GM19099 (cell line): ENCODE data around the gene PDE12.

ENCODE experiments used
- POLR2A ChIP-seq: IDR thresholded peaks from 3 replicates; pipeline ENCODE4 v1.6.1; 2011; ENCODE audit warnings: low read depth; ENCODE audit not compliant: insufficient read length; ENCODE audit errors: extremely low read depth

PDE12 gene

DNA sequence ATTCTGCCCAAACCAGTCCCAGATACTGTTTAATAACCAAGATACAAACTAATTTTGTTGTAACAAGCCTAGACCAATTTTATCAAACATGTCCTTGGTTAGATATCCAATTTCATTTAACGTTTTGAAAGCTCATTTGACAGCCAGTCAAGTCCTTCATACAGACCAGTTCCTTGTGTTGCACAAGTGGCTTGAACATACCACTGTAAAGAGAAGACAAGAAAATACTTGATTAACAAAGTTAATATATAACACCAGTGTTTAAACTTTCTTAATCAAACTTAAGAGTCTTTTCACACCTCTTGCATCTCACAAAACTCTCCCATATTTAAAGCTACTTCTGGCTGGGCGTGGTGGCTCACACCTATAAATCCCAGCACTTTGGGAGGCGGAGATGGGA is 16.0 kb downstream of the PDE12 start:
- TF ChIP-seq POLR2A, result no peak

DNA sequence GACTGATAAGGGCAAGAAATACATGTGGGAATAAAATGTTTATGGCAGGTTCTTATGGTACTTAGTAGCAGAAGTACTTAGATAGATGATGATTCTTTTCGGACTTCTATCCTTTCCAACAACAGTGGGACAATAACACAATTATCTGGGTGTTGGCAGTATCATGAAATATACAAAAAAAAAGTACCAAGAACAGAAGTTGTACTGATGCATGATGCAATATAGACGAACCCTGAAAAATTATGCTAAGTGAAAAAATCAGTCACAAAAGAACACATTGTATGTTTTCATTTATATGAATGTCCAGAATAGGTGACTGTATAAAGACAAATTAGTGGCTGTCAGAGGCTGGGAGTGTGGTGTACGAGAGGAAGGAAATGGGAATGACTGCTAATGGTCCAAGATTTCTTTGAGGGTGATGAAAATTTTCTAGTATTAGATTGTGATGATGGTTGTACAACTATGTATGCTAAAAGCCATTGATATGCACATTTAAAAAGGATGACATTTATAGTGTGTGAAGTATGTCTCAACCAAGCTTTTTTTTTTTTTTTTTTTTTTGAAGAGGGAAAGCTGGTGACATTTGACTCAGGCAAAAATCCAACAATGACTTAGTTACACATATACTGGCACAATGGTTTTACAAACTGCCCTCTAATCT is 20.0 kb downstream of the PDE12 start:
- no peak for TF ChIP-seq POLR2A

DNA sequence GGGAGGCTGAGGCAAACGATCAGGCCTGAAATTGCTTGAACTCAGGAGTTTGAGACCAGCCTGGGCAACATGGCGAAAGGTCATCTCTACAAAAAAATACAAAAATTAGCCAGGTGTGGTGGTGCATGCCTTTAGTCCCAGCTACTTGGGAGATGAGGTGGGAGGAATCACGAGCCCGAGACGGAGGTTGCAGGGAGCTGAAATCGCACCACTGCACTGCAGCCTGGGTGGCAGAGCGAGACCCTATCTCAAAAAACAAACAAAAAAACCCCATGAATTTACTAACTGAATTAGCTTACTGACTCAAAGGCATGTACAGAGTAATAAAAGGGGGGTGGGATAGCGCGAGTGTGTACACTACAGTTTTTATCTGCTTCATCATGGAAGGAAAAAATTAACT is 21.7 kb downstream of the PDE12 start:
- TF ChIP-seq POLR2A, result no peak

DNA sequence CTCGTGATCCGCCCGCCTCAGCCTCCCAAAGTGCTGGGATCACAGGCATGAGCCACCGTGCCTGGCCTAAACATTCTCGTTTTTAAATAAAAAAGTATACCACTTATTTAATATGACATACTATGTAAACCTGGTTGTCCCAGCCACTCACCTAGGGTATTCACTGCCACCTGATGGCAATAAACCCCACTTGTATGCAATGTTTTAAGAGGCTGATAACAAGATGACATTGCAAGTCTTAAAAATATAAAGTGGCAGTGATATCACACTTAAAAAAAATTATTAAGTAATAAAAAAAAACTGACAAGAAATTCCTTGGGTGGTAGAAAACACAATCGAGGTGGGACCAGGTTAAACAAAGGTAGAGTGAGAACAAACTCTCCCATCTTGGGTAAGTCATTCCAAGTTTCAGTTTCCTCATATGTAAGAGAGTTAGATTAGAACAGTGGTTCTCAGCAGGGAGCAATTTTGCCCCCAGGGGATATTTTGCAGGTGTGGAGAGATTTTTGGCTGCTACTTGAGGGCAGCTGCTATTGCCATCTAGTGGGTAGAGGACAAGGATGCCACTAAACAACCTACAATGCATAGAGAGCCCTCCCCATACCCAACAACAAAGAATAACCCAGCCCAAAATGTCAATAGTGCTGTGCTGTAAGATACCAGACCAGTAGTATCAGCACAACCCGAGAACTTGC is 26.5 kb downstream of the PDE12 start:
- TF ChIP-seq POLR2A, result no peak

DNA sequence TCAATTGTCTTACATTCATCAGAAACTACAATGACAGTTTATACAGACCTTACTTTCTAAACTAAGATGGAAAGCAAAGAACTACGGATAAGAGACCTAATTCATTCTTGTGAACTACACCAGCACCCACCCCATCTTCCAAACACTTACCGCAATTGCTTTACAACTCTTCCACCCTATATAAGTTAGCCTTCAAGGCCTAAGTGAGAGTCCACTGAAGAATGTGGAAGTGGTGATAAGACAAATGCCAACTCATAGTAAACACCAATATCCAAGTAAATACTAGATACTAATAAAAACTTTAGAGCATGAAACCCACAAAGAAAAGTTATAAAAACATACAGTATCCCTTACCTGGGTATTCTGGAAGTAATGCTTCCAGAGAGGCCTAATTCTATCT is 27.5 kb downstream of the PDE12 start:
- no peak for TF ChIP-seq POLR2A

DNA sequence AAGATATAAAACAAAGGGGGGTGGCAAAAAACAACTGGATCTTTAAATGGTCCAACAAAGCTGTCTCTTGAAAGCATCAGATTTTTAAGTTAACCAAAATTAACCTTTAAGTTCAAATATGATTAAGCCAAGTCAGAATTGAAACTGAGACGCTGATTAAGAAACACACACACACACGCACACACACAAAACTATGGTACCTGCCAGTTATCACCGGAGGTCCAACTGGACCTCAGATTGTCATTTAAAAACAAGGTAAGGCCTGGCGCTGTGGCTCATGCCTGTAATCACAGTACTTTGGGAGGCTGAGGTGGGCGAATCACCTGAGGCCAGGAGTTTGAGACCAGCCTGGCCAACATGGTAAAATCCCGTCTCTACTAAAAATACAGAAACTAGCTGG is 30.7 kb downstream of the PDE12 start:
- no peak for TF ChIP-seq POLR2A

DNA sequence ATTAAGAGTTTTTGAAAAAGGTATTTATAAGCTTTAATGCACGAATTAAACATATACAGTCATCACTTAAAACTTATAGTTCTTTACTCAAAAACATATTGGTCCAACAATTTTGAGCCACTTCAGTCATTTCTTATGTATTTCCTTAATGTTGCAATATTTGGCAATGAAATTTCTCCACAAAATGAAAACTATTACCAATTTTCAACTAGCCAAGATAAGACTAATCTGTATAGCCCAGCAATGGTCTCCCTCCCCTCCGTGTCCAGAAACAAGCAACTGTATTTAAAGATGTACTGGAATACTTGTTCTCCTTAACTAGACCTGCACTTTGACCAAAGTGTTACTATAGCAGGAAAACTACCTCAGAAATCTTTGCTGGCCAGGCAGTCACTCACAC is 31.8 kb downstream of the PDE12 start:
- TF ChIP-seq POLR2A, result no peak

DNA sequence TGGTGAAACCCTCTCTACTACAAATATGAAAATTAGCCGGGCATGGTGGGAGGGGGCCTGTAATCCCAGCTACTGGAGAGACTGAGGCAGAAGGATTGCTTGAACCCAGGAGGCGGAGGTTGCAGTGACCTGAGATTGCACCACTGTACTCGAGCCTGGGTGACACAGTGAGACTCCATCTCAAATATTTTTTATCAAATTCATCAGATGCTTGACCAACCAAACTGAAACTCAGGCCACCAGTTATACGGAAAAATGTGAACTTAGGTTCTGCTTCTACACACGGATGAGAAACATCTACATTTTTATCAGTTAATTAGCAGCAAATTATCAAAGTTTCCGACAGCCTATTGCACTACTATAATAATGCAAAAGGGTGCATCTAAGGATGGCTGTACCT is 36.2 kb downstream of the PDE12 start:
- TF ChIP-seq POLR2A, result no peak

DNA sequence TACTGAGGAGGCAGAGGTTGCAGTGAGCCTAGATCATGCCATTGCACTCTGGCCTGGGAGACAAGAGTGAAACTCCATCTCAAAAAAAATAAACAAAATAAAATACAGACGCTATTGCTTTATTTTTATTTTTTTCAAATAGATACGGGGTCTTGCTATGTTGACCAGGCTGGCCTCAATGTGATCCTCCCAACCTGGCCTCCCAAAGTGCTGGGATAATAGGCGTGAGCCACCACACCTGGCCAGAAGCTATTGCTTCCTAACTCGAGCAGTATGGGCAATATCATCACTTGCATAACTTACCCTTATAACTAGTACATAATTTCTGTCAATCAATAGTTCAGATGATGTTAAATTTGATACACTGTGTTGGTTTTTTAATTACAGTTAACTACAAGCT is 38.1 kb downstream of the PDE12 start:
- no peak for TF ChIP-seq POLR2A

DNA sequence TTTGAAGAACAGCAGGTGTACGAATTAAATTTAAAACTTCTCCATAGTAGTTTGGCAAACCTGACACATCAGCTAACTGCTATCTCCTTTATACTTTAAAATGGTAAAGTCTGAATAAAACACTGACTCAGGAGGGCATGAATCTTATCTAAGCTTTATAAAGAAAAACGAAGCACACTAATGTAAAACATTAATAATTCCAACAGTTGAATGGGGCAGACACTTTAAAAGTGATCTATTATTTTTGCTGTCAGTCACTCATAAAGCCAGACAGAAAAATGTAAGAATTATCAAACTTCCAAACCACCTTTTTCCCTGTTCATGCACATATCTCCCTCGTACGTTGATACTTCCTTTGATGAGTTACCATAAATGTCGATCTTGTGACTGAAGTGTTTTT is 38.5 kb downstream of the PDE12 start:
- no peak for TF ChIP-seq POLR2A

DNA sequence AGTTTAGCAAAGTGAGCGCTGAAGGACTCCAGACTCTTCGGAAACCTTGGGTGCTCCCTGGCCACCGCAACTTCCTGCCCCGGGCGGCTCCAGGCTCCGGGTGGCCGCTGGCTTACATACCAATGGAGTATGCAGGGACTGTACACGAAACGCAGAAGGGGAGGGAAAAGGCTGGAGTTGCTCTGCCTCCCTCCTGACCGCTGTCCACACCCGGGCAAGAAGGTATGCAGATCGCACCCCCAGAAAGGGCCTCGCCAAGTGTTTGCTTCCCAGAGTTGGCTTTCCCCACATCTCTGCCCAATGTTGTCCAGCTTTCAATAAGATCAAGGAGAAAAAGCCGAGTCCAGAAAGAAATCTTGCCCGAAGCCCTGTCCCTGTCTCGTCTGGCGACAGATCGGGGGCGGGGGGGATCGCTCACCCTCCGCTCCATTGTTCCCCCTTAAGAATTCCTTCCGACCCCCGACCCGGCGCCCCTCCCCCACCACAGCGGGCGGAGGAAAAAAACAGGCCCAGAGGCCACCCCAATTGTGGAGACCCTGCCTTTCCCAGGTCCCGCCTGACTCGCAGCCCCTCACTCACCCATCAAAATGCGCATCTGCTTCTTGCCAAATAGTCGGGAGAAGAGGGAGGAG is 40.5 kb downstream of the PDE12 start:
- TF ChIP-seq POLR2A, result no peak

DNA sequence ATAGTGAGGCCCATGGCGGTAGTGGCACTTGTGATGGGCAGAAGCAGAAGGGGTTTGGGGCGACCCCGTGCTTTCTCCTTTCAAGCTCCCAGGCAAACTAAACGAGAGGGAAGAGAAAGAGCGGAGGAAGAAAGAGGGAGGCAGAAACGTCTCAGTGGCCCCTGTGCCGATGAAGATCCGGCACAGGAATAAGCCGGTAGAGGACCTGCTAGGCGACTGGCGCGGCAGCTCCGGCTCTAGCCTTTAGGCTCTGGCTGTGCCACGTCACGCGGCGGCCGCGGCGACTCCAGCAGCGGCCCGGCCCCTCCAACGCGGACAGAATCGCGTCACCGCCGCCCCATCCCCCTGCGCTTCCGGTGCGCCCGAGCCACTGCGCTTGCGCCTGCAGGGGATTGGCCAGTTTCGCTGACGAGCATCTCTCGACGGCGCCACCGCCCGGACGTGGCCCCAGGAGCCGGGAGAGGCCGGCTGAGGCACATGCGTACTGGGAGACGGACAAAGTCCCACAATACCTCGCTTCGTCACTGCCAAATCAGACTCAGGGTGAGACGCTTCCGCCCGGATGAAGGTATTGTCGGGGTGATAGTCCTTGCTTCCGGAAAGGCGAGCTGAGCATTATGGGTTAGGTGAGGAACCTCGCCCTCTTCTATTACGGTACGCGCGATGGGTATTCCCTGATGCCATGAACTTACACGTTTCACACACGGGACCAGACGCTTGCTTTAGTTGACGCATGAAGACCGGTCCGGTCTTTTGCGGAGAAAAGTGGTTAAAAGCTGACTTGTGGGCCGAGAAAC is 41.3 kb downstream of the PDE12 start, which contains the start of gene ARF4:
Gene ARF4 (minus strand): TSS at position 218 of the 797 bp plus-strand sequence. CDS start 204 bp downstream, at position 14.
- TF ChIP-seq POLR2A, result peak; percentile 97

DNA sequence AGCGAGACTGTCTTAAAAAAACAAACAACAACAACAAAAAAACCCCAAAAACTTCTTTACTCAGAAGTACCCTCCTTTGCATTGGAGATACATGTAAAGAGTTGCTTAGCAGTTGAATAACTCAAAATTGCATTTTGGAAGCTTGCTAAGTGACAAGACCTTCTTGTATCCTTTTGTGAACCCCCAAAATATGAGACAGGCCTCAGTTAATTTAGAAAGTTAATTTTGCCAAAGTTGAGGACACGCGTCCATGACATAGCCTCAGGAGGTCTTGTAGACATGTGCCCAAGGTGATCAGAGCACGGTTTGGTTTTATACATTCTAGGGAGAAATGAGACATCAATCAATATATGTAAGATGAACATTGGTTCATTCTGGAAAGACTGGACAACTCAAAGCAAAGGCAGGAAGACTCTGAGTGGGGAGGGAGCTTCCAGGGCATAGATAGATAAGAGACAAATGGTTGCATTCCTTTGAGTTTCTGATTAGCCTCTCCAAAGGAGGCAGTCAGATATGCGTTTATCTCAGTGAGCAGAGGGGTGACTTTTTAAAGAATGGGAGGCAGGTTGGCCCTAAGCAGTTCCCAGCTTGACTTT is 42.8 kb downstream of the PDE12 start:
- TF ChIP-seq POLR2A, result no peak

DNA sequence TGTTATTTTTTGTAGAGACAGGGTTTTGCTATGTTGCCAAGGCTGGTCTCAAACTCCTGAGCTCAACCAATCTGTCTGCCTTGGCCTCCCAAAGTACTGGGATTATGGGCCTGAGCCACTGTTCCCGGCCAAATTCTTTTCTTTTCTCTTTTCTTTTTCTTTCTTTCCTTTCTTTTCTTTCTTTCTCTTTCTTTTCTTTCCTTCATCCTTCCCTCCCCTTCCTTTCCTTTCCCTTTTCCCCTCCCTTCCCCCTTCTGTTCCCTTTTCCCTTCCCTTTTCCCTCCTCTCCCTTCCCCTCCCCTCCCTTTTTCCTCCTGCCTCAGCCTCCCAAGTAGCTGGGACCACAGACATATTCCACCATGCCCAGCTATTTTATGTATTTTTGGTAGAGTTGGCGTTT is 44.1 kb downstream of the PDE12 start:
- TF ChIP-seq POLR2A, result no peak

DNA sequence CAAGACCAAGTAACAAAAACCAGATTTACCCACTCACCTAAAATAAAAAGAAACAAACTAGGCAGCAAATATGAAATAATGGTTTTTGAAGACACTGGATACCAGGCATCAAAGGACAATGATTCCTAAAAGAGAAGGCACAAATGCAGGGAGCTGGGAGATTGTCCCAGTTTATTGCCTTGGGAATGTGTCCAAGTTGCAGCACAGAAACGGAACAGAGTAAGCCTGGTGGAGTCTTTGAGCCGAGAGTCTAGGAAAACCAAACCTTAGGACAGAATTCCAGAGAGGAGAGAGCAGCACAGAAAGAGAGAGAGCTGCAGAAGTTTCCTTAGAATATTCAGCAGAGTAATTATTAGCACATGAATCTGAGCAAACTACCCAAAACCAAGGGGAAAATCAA is 48.9 kb downstream of the PDE12 start:
- no peak for TF ChIP-seq POLR2A
